ENCODE results near the gene DNAJC4.

Gene DNAJC4

GRCh38 chr11:64186492-64187165, 43.7 kb upstream of the DNAJC4 start:
- DNase-seq (ENCODE audit: low spot score): no peak
- peak overlapping the region; percentile 79 to 90 for H3K27ac ChIP-seq
- no peak overlapping the region for H3K4me3 ChIP-seq
- TF ChIP-seq, protein P1, sequence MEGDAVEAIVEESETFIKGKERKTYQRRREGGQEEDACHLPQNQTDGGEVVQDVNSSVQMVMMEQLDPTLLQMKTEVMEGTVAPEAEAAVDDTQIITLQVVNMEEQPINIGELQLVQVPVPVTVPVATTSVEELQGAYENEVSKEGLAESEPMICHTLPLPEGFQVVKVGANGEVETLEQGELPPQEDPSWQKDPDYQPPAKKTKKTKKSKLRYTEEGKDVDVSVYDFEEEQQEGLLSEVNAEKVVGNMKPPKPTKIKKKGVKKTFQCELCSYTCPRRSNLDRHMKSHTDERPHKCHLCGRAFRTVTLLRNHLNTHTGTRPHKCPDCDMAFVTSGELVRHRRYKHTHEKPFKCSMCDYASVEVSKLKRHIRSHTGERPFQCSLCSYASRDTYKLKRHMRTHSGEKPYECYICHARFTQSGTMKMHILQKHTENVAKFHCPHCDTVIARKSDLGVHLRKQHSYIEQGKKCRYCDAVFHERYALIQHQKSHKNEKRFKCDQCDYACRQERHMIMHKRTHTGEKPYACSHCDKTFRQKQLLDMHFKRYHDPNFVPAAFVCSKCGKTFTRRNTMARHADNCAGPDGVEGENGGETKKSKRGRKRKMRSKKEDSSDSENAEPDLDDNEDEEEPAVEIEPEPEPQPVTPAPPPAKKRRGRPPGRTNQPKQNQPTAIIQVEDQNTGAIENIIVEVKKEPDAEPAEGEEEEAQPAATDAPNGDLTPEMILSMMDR (IDR thresholded peaks at IDR 0.05): no peak

DNA sequence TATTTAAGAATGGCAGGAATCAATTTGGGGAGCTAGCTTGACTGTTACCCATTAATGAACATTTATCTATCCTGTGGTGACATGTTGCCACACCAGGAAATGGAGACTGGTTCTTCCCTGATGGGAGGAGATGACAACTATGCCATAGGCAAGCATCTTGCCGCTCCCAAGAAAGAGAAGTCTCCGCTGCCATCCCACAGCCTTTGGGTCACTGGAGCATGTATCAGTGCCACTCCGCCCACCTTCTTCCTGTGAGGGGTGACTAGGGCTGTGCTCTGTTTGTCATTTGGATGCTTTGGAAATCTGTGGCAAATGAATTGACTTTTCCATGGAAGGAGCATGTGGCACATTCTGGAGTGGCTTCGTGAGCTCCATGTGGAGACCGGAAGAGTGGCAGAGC, 37.9 kb upstream of the DNAJC4 start:
- DNase-seq (ENCODE audit: low spot score): no peak
- Histone ChIP-seq H3K4me3 (no peak overlapping the region), H3K27ac (no peak overlapping the region)
- TF ChIP-seq, protein P1 (IDR thresholded peaks at IDR 0.05): no peak

DNA sequence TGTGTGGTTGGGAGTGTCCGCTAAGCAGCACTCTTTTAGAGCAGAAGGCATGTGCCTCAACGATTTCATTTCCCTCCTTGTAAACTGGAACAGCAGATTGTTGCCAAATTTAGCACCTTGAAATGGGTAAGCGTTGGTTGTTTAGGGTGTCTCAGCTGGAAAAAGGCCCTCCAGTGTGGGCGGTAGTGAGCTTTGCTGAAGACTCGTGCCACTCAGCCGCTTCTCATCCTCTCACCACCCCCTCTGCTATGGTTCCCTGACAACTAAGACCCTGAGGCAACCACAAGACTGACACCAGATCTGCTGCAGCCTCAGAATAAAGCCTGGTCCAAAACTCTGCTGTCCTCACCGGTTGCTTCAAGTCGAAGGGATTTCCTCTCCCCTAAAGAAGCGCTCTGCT, 33.7 kb upstream of the DNAJC4 start:
- Histone ChIP-seq H3K27ac (no peak overlapping the region), H3K4me3 (no peak overlapping the region)
- TF ChIP-seq, protein P1 (IDR thresholded peaks at IDR 0.05): no peak
- DNase-seq (ENCODE audit: low spot score): no peak

DNA sequence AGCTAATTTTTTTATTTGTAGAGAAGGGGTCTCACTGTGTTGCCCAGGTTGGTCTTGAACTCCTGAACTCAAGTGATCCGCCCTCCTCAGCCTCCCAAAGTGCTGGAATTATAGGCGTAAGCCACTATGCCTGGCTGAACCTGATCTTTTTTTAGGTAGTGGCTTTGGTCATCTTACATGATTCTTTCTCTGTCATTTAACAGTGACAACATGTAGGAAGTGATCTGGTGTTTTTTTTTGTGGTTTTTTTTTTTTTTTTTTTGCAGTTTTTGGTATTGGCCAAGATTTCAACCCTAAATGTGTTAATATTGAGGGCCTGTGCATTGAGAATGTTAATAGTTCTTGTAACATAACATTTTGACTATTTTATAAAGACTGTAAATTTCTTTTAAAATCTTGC, 31.8 kb upstream of the DNAJC4 start:
- no peak for DNase-seq (ENCODE audit: low spot score)
- TF ChIP-seq, protein P1 (IDR thresholded peaks at IDR 0.05): no peak
- Histone ChIP-seq H3K4me3 (no peak overlapping the region), H3K27ac (no peak overlapping the region)

GRCh38 chr11:64201543-64201942, 28.8 kb upstream of the DNAJC4 start:
- TF ChIP-seq, protein P1 (IDR thresholded peaks at IDR 0.05): no peak
- DNase-seq (ENCODE audit: low spot score): no peak

DNA sequence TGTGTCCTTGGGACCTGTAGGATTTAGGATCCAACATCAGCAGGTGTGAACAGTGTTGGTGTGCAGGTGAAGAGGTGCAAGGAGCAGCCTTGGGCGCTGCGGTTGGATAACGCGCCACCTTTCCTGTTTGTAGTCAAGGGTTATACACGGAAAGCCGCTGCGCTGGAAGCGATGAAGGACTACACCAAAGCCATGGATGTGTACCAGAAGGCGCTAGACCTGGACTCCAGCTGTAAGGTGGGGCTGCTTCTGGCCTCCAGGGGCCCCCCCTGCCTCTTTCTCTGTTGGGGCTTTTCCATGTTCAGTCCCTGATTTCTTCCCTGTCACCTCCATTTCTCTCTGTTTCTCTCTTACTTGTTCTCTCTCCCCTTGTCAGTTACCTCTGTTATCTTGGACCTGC, 27.4 kb upstream of the DNAJC4 start:
- DNase-seq (ENCODE audit: low spot score): no peak
- H3K27ac ChIP-seq: no peak overlapping the region
- TF ChIP-seq, protein P1 (IDR thresholded peaks at IDR 0.05): no peak

More at GRCh38 chr11:64201543-64201942, 28.8 kb upstream of the DNAJC4 start:
- H3K27ac ChIP-seq: no peak overlapping the region
- H3K4me3 ChIP-seq: no peak overlapping the region

DNA sequence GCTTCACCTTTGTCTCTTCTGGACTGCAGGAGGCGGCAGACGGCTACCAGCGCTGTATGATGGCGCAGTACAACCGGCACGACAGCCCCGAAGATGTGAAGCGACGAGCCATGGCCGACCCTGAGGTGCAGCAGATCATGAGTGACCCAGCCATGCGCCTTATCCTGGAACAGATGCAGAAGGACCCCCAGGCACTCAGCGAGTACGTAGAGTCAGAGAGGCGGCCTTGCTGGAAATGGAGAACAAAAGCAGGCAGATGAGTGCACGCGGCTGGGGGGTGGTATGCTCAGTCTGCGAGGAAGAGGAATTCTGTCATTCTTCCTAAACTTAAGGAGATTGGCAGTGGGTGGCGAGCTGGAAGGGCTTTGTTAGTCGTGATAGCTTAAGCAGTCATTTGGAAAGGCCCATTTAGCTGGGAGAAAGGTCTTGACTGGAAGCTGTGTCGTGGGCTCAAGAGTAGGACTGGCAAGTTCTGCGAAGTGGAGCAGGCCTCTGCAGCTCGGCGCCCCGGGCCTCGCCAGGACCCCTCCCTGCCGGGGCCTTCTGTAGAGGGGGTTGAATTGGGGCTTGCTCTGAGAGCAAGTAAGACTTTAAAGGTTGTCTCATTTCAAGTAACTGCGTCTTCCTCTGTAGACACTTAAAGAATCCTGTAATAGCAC, 26.8 kb upstream of the DNAJC4 start:
- TF ChIP-seq, protein P1 (IDR thresholded peaks at IDR 0.05): no peak
- Histone ChIP-seq H3K4me3 (no peak overlapping the region), H3K27ac (no peak overlapping the region)
- DNase-seq (ENCODE audit: low spot score): no peak

More for the DNA sequence above, 27.4 kb upstream of the DNAJC4 start:
- H3K4me3 ChIP-seq: no peak overlapping the region

Data from coronary artery (tissue), 2 donors.